A549 (cell line): ENCODE results near the gene DEXI. TPM values are rescaled to one million over a fixed set of nuclear protein-coding genes. Genes with fewer than 3 reads are reported as not detected.

Experiments used
- ATAC-seq, 2 experiments: fragments of 200-7000 bp in 1 of 2; fragments of >200 bp in 1 of 2; cut with Nextera tagmentation in 1 of 2; cut with Tn5 transposase in 1 of 2; 3 replicates each; pipeline versions ENCODE4 v1.8.0 to v1.9.1; 2018 to 2020; ENCODE audit warnings: mild to moderate bottlenecking in 1 of 2, moderate library complexity in 1 of 2
- CTCF ChIA-PET: fragments of 300-600 bp; sonication (Branson Sonifier 250); formaldehyde crosslinking; extraction: SDS; loops from one replicate; lab custom pipeline; 2021; ENCODE audit warnings: antibody characterized with exemption, inconsistent platforms; lab: Yijun Ruan, JAX
- POLR2A ChIA-PET: fragments of 350-600 bp; formaldehyde crosslinking; extraction: SDS; loops from one replicate; lab custom pipeline; 2021; ENCODE audit warnings: antibody characterized with exemption, inconsistent platforms; lab: Yijun Ruan, JAX
- DNase-seq, 2 experiments: peaks; one replicate each; pipeline versions ENCODE4 v3.0.0 to v3.0.0-alpha.2; 2011 to 2016; ENCODE audit warnings: low read depth in 1 of 2, low spot score in 1 of 2
- FAIRE-seq: peaks from 2 replicates; lab custom pipeline; 2011; peaks lifted over from hg19 to GRCh38; lab: Jason Lieb, UNC
- H3K27ac ChIP-seq, 2 experiments: fragments of >200 bp; sonication (Bioruptor Twin); formaldehyde crosslinking; 3 replicates each; pipeline ENCODE4 v1.5.1; 2016 to 2017
- H3K4me1 ChIP-seq: fragments of >200 bp; sonication (Bioruptor Twin); formaldehyde crosslinking; 3 replicates; pipeline ENCODE4 v1.6.1; 2016
- H3K4me2 ChIP-seq: fragments of >200 bp; sonication (Bioruptor Twin); formaldehyde crosslinking; 3 replicates; pipeline ENCODE4 v1.6.1; 2016
- H3K4me3 ChIP-seq: fragments of >200 bp; sonication (Bioruptor Twin); formaldehyde crosslinking; 3 replicates; pipeline ENCODE4 v1.5.1; 2016
- H3K9me3 ChIP-seq: fragments of >200 bp; sonication (Bioruptor Twin); formaldehyde crosslinking; 3 replicates; pipeline ENCODE4 v1.6.1; 2016
- E2F6 ChIP-seq: IDR thresholded peaks from 2 replicates; pipeline ENCODE4 v1.6.1; 2012; ENCODE audit warnings: low read depth, borderline replicate concordance
- EP300 ChIP-seq, 2 experiments: fragments of >200 bp; sonication (Bioruptor Twin); formaldehyde crosslinking; IDR thresholded peaks; 2 replicates in 1 of 2; 3 replicates in 1 of 2; pipeline ENCODE4 v1.6.1; 2016 to 2017
- FOSL2 ChIP-seq, 2 experiments: fragments of 450-650 bp in 1 of 2; fragments of >200 bp in 1 of 2; sonication (Bioruptor Twin) in 1 of 2; formaldehyde crosslinking; IDR thresholded peaks; 2 replicates each; pipeline versions ENCODE4 v1.5.0 to v1.6.1; 2016 to 2020; ENCODE audit warnings: mild to moderate bottlenecking in 1 of 2, moderate library complexity in 1 of 2
- FOXS1 ChIP-seq: fragments of 250-450 bp; sonication (Bioruptor Pico); IDR thresholded peaks from 2 replicates; pipeline ENCODE4 v1.5.0; 2020; ENCODE audit warnings: mild to moderate bottlenecking, moderate library complexity
- GATA3 ChIP-seq: IDR thresholded peaks from 2 replicates; pipeline ENCODE4 v1.6.1; 2012; ENCODE audit warnings: borderline replicate concordance
- HDAC2 ChIP-seq: fragments of 200-600 bp; sonication (generic); IDR thresholded peaks from 2 replicates; pipeline ENCODE4 v1.6.1; 2016
- HOXB13 ChIP-seq: fragments of 250-450 bp; sonication (Bioruptor Pico); IDR thresholded peaks from 2 replicates; pipeline ENCODE4 v1.5.0; 2020; ENCODE audit warnings: low read depth, mild to moderate bottlenecking, moderate library complexity
- JUN ChIP-seq, 2 experiments: fragments of >200 bp; sonication (Bioruptor Twin); formaldehyde crosslinking; IDR thresholded peaks; 2 replicates in 1 of 2; 3 replicates in 1 of 2; pipeline ENCODE4 v1.6.1; 2016 to 2017
- JUNB ChIP-seq: fragments of >200 bp; sonication (Bioruptor Twin); formaldehyde crosslinking; IDR thresholded peaks from 2 replicates; pipeline ENCODE4 v1.6.1; 2016
- MAX ChIP-seq: IDR thresholded peaks from 2 replicates; pipeline ENCODE4 v1.6.1; 2012
- MAZ ChIP-seq: fragments of 150-350 bp; IDR thresholded peaks from 2 replicates; pipeline ENCODE4 v1.6.1; 2014; ENCODE audit warnings: antibody characterized with exemption, low read depth, low read length, borderline replicate concordance
- MYC ChIP-seq: IDR thresholded peaks from 2 replicates; pipeline ENCODE4 v1.6.1; 2012; ENCODE audit warnings: mild to moderate bottlenecking, inconsistent platforms, low read length, improper control_type of control experiment, borderline replicate concordance
- NFE2L2 ChIP-seq: fragments of 150-350 bp; conservative IDR thresholded peaks from 2 replicates; pipeline ENCODE4 v1.6.1; 2014; ENCODE audit warnings: low read length
- NPAS2 ChIP-seq: fragments of 250-450 bp; sonication (Bioruptor Pico); IDR thresholded peaks from 2 replicates; pipeline ENCODE4 v1.8.0; 2022; ENCODE audit warnings: mild to moderate bottlenecking, moderate library complexity, borderline replicate concordance
- NR3C1 ChIP-seq: fragments of >200 bp; sonication (Bioruptor Twin); formaldehyde crosslinking; IDR thresholded peaks from 3 replicates; pipeline ENCODE4 v1.6.1; 2017
- PBX3 ChIP-seq: IDR thresholded peaks from 2 replicates; pipeline ENCODE4 v1.6.1; 2012
- RAD21 ChIP-seq, 2 experiments: fragments of >200 bp in 1 of 2; sonication (Bioruptor Twin) in 1 of 2; formaldehyde crosslinking in 1 of 2; IDR thresholded peaks in 1 of 2; conservative IDR thresholded peaks in 1 of 2; 2 replicates in 1 of 2; 3 replicates in 1 of 2; pipeline ENCODE4 v1.6.1; 2012 to 2018; ENCODE audit warnings: inconsistent platforms in 1 of 2
- RFX5 ChIP-seq: fragments of 450-650 bp; IDR thresholded peaks from 2 replicates; pipeline ENCODE4 v1.7.1; 2014; ENCODE audit warnings: antibody characterized with exemption, mild to moderate bottlenecking, moderate library complexity
- USF2 ChIP-seq: fragments of 450-650 bp; IDR thresholded peaks from 2 replicates; pipeline ENCODE4 v1.6.1; 2014; ENCODE audit warnings: antibody characterized with exemption
- ZNF302 ChIP-seq: fragments of 250-450 bp; sonication (Bioruptor Pico); IDR thresholded peaks from 2 replicates; pipeline ENCODE4 v1.9.0; 2021; ENCODE audit warnings: inconsistent platforms, mild to moderate bottlenecking, moderate library complexity
- WGBS: methylation state at CpG from one replicate; pipeline ENCODE4 v1.1.6; 2017; ENCODE audit errors: missing lambda C conversion rate; 5-methylcytosine and 5-hydroxymethylcytosine counted together
- polyA plus RNA-seq, 4 experiments: library from polyadenylated mRNA; depleted of rRNA in 3 of 4; stranded (reverse); fragments of >200 nt; fragmentation: RNase III in 1 of 4; extraction: RNeasy Plus Mini Kit Qiagen cat#74134 plus additional on column Dnase treatment in 1 of 4; gene quantifications; 2 replicates in 3 of 4; 3 replicates in 1 of 4; pipeline ENCODE4 v1.2.3, GENCODE V29; 2011 to 2017

Gene DEXI
- polyA plus RNA-seq, 2 of the 4 experiments (the other 2 are of a cell fraction), result 22.0 to 34.0 TPM

GRCh38 chr16:10989559-10989958 lies 47.3 kb upstream of the DEXI start:
- no peaks in the 10 kb centered on the region for H3K9me3 ChIP-seq
- CTCF ChIA-PET, result interaction anchor here (0.6 to 2.3 kb wide), 6 partner anchors 17 to 269 kb away, joined by 3 to 13 read pairs (median 4); partner anchors contain the start of gene SOCS1
- no peak for FAIRE-seq
- DNase-seq, result no peak
- H3K27ac ChIP-seq, result no peak overlapping the region
- no peak overlapping the region for H3K4me3 ChIP-seq
- H3K4me2 ChIP-seq, result no peak overlapping the region
- peaks cover 21% of the 10 kb centered on the region for H3K4me1 ChIP-seq
- no peak for ATAC-seq
- TF ChIP-seq NPAS2 (CRISPR knock-in tag) (no peak), HOXB13 (no peak)
- POLR2A ChIA-PET, result no interaction called here
- WGBS, result 91% methylated on average over 6 of the region's 6 CpGs

- TF ChIP-seq FOSL2 (IDR thresholded peaks at IDR 0.05) (no peak), FOSL2 (CRISPR knock-in tag; IDR thresholded peaks at IDR 0.05) (no peak), JUNB (no peak), JUN (IDR thresholded peaks at IDR 0.05) (no peak)
- TF ChIP-seq, all 56 proteins: peak for 0
- no peak for DNase-seq
- Histone ChIP-seq H3K9me3 (no peaks in the 10 kb centered on the region), H3K4me1 (peaks cover 21% of the 10 kb centered on the region), H3K27ac (no peak overlapping the region), H3K4me3 (no peak overlapping the region), H3K4me2 (no peak overlapping the region)
- ChIA-PET POLR2A (no interaction called here), CTCF (interaction anchor here (0.6 to 2.3 kb wide), 3 partner anchors 18 to 355 kb away, joined by 5 to 13 read pairs (median 5); no protein-coding TSS in a partner anchor)
- no peak for FAIRE-seq
- no peak for ATAC-seq
- 74% methylated on average over 6 of the region's 6 CpGs for WGBS
These were observed 46.6 kb upstream of the DEXI start for GRCh38 chr16:10988879-10989278.

GRCh38 chr16:10988164-10988803 lies 46.0 kb upstream of the DEXI start:
- POLR2A ChIA-PET, result no interaction called here
- TF ChIP-seq RAD21 (conservative IDR thresholded peaks at IDR 0.05 in 1 of 2, IDR thresholded peaks at IDR 0.05 in 1 of 2) (peak; percentile 13 to 23; a peak in 1 of 5 replicates), USF2 (no peak)
- no peak overlapping the region for H3K27ac ChIP-seq
- no peak overlapping the region for H3K4me3 ChIP-seq
- no peak overlapping the region for H3K4me2 ChIP-seq
- no peak for FAIRE-seq
- peak in 1 of 2 experiments; percentile 28 for DNase-seq
- CTCF ChIA-PET, result no interaction called here
- 34% methylated on average over 6 of the region's 7 CpGs for WGBS
- peaks cover 20% of the 10 kb centered on the region for H3K4me1 ChIP-seq
- H3K9me3 ChIP-seq, result no peaks in the 10 kb centered on the region
- peak in 1 of 2 experiments; percentile 63; a peak in 3 of 6 replicates for ATAC-seq

GRCh38 chr16:10987361-10988163 lies 45.3 kb upstream of the DEXI start:
- H3K4me3 ChIP-seq, result no peak overlapping the region
- DNase-seq, result no peak
- no peaks in the 10 kb centered on the region for H3K9me3 ChIP-seq
- no peak for ATAC-seq
- POLR2A ChIA-PET, result interaction anchor here (0.6 kb wide), 2 partner anchors 67 to 268 kb away, joined by 3 read pairs; partner anchors contain the start of gene SOCS1
- 89% methylated on average over 11 of the region's 11 CpGs for WGBS
- FAIRE-seq, result no peak
- no peak overlapping the region for H3K4me2 ChIP-seq
- CTCF ChIA-PET, result interaction anchor here (5.0 kb wide), 1 partner anchor 24 kb away, joined by 27 read pairs; no protein-coding TSS in a partner anchor
- H3K27ac ChIP-seq, result no peak overlapping the region
- H3K4me1 ChIP-seq, result peaks cover 13% of the 10 kb centered on the region
- TF ChIP-seq NFE2L2 (no peak), MAX (no peak), FOXS1 (no peak), ZNF302 (CRISPR knock-in tag) (no peak), JUNB (no peak), E2F6 (no peak), EP300 (IDR thresholded peaks at IDR 0.05) (no peak), MAZ (no peak), MYC (no peak), GATA3 (no peak), PBX3 (no peak), NR3C1 (no peak), HDAC2 (no peak), RFX5 (no peak)
- TF ChIP-seq, all 56 proteins: peak for 0
